Thoracic aorta (tissue), 2 donors: Measurements from ENCODE around the gene GEMIN5. TPM values are rescaled to one million over a fixed set of nuclear protein-coding genes. Genes with fewer than 3 reads are reported as not detected.

Experiments used
- ATAC-seq: fragments of 150-250 bp; one replicate; pipeline ENCODE4 v1.8.0; 2017; ENCODE audit warnings: low read depth; ENCODE audit not compliant: insufficient number of reproducible peaks, low FRiP score
- DNase-seq: peaks from one replicate; pipeline ENCODE4 v3.0.0-alpha.2; 2020; ENCODE audit warnings: low spot score
- H3K27ac ChIP-seq, 2 donors: fragments of 200-600 bp; sonication (generic); 1 replicate in 1 of 2; 2 replicates in 1 of 2; pipeline ENCODE4 v1.5.1; 2016; ENCODE audit warnings: mild to moderate bottlenecking in 2 of 2, moderate library complexity in 2 of 2
- H3K27me3 ChIP-seq: fragments of 200-600 bp; sonication (generic); replicated peaks from 2 replicates; pipeline ENCODE4 v1.6.0; 2016; ENCODE audit warnings: mild to moderate bottlenecking; ENCODE audit not compliant: insufficient read depth
- H3K36me3 ChIP-seq: fragments of 200-600 bp; sonication (generic); one replicate; pipeline ENCODE4 v1.5.1; 2016
- H3K4me1 ChIP-seq, 2 donors: fragments of 200-600 bp; sonication (generic); 1 replicate in 1 of 2; 2 replicates in 1 of 2; pipeline versions ENCODE4 v1.5.1 to v1.6.0; 2016; ENCODE audit warnings: low read depth in 2 of 2, mild to moderate bottlenecking in 1 of 2; ENCODE audit not compliant: control insufficient read depth in 1 of 2
- H3K4me3 ChIP-seq: fragments of 200-600 bp; sonication (generic); 2 replicates; pipeline ENCODE4 v1.5.1; 2016; ENCODE audit warnings: mild to moderate bottlenecking
- H3K9me3 ChIP-seq: fragments of 200-600 bp; sonication (generic); 2 replicates; pipeline ENCODE4 v1.5.1; 2016
- total RNA-seq, 2 donors: library from RNA; depleted of rRNA; stranded (reverse); fragments of >200 nt; gene quantifications; one replicate each; pipeline versions ENCODE4 v1.1.0 to v1.2.3, GENCODE V29; 2016
- TF ChIP-seq, protein P1 (sequence below): fragments of 200-600 bp; sonication (generic); IDR thresholded peaks from one replicate; pipeline ENCODE4 v1.5.1; 2019; ENCODE audit warnings: antibody characterized with exemption

Gene GEMIN5
- total RNA-seq, 2 donors from 2014 or later = 13.4 to 21.0 TPM

DNA sequence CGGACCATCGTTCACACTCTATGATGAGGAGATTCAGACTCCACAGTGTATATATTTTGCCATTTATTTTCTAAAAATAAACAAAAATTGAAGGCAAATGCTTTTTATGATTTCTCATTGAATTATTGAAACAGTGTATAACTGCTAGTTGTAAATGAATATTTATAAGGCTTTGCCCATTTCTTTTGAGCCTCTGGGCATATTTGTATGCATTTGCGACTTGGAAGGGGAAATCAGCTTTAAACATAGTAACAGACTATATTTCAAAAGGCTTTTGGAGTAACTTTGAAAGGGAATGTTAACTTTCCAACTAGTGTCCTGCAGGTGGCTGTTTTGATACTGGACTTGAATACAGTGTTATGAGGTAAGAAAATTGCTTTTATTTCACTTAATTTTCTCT is 28.9 kb upstream of the GEMIN5 start:
- no peak for ATAC-seq
- TF ChIP-seq, protein P1, sequence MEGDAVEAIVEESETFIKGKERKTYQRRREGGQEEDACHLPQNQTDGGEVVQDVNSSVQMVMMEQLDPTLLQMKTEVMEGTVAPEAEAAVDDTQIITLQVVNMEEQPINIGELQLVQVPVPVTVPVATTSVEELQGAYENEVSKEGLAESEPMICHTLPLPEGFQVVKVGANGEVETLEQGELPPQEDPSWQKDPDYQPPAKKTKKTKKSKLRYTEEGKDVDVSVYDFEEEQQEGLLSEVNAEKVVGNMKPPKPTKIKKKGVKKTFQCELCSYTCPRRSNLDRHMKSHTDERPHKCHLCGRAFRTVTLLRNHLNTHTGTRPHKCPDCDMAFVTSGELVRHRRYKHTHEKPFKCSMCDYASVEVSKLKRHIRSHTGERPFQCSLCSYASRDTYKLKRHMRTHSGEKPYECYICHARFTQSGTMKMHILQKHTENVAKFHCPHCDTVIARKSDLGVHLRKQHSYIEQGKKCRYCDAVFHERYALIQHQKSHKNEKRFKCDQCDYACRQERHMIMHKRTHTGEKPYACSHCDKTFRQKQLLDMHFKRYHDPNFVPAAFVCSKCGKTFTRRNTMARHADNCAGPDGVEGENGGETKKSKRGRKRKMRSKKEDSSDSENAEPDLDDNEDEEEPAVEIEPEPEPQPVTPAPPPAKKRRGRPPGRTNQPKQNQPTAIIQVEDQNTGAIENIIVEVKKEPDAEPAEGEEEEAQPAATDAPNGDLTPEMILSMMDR = no peak
- no peak overlapping the region for H3K27ac ChIP-seq

DNA sequence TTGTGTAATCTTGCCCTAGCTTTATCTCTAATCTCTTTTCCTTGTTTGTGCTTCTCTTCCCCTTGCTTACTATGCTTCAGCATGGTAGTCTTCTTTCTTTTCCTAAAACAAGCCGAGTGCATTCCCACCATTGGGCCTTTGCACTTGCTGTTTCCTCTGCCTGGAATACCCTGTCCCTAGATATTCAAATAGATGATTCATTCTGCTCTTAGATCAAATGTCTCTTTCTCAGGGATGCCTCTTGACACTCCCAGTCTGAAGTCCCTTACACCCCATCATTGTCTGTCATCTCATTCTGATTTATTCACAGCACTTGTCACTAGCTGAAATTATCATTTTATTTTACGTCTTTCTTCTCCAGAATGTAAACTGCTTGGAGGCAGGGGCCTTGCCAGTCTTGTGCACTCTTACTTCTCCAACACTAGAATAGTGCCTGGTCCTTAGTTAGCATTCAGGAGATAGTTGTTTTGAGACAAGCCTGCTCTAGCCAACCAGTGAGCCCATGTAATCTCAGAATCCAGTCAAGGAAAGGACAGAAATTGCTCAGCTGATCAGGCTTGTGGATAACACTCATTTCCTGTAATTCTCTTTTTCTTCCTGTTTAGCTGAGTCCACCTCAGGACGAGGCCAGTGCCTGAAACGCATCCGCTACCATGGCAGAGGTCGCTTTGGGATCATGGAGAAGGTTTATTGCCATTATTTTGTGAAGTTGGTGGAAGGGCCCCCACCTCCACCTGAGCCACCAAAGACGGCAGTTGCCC is 28.2 kb upstream of the GEMIN5 start:
- peaks cover 13% of the 10 kb centered on the region for H3K36me3 ChIP-seq
- no peaks in the 10 kb centered on the region for H3K9me3 ChIP-seq
- no peaks in the 10 kb centered on the region for H3K27me3 ChIP-seq
- ATAC-seq (no peak), DNase-seq (no peak)
- TF ChIP-seq, protein P1 = no peak
- H3K4me3 ChIP-seq = no peak overlapping the region
- H3K27ac ChIP-seq = no peak overlapping the region
- no peaks in the 10 kb centered on the region for H3K4me1 ChIP-seq

More for the DNA sequence above, 28.9 kb upstream of the GEMIN5 start:
- Histone ChIP-seq H3K36me3 (peaks cover 9% of the 10 kb centered on the region), H3K4me1 (no peaks in the 10 kb centered on the region), H3K27me3 (no peaks in the 10 kb centered on the region), H3K9me3 (no peaks in the 10 kb centered on the region), H3K4me3 (no peak overlapping the region)
- no peak for DNase-seq

GRCh38 chr5:154962494-154962893 is 24.5 kb upstream of the GEMIN5 start:
- no peak for ATAC-seq
- H3K27ac ChIP-seq = no peak overlapping the region
- DNase-seq = no peak
- TF ChIP-seq, protein P1 = no peak
- peaks cover 34% of the 10 kb centered on the region for H3K36me3 ChIP-seq
- H3K9me3 ChIP-seq = no peaks in the 10 kb centered on the region
- no peaks in the 10 kb centered on the region for H3K4me1 ChIP-seq
- no peaks in the 10 kb centered on the region for H3K27me3 ChIP-seq
- no peak overlapping the region for H3K4me3 ChIP-seq

DNA sequence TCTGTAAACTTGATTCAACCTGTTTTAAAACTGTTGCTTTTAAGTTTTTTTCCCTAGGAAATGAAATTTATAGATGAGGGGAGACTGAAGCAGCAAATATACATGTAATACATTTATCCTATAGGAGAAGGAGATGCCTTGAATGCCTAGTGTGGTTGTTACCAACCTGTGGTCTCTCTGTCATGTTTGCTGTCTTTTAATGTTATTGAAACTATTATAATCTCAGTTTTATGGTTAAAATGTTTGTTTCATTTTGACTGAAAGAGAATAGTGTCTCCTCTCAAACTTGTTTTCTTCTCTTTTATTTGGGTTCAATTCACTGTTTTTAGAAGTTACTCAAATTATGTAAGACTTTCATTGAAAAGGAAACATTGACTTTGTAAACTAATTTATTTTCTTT is 18.7 kb upstream of the GEMIN5 start:
- H3K36me3 ChIP-seq = peaks cover 31% of the 10 kb centered on the region
- DNase-seq = no peak
- TF ChIP-seq, protein P1 = no peak

DNA sequence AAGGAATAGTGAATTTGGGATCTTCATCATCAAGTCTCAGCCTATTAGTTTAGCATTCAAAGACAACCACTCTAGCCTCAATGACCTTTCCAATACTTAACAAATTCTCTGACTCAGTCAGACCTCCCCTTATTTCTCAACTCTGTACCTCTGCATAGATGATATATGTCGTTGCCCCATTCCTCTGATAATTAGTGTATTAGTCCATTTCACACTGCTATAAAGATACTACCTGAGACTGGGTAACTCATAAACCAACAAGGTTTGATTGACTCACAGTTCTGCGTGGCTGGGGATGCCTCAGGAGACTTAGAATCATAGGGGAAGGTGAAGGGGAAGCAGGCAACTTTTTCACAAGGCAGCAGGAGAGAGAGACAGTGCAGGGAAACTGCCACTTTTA is 11.8 kb upstream of the GEMIN5 start:
- no peak for DNase-seq
- Histone ChIP-seq H3K9me3 (no peaks in the 10 kb centered on the region), H3K27ac (no peak overlapping the region), H3K36me3 (no peaks in the 10 kb centered on the region), H3K27me3 (no peaks in the 10 kb centered on the region), H3K4me1 (no peaks in the 10 kb centered on the region), H3K4me3 (no peak overlapping the region)
- no peak for ATAC-seq
- TF ChIP-seq, protein P1 = no peak

More for the DNA sequence above, 18.7 kb upstream of the GEMIN5 start:
- ATAC-seq = no peak
- Histone ChIP-seq H3K4me3 (no peak overlapping the region), H3K4me1 (no peaks in the 10 kb centered on the region), H3K27ac (no peak overlapping the region), H3K27me3 (no peaks in the 10 kb centered on the region), H3K9me3 (no peaks in the 10 kb centered on the region)
